GM10847 (cell line): ENCODE measurements around the gene PRICKLE2.

Source experiments
- POLR2A ChIP-seq: IDR thresholded peaks from 2 replicates; pipeline ENCODE4 v1.6.1; 2011; ENCODE audit not compliant: insufficient read length; ENCODE audit errors: extremely low read depth

The PRICKLE2 gene

DNA sequence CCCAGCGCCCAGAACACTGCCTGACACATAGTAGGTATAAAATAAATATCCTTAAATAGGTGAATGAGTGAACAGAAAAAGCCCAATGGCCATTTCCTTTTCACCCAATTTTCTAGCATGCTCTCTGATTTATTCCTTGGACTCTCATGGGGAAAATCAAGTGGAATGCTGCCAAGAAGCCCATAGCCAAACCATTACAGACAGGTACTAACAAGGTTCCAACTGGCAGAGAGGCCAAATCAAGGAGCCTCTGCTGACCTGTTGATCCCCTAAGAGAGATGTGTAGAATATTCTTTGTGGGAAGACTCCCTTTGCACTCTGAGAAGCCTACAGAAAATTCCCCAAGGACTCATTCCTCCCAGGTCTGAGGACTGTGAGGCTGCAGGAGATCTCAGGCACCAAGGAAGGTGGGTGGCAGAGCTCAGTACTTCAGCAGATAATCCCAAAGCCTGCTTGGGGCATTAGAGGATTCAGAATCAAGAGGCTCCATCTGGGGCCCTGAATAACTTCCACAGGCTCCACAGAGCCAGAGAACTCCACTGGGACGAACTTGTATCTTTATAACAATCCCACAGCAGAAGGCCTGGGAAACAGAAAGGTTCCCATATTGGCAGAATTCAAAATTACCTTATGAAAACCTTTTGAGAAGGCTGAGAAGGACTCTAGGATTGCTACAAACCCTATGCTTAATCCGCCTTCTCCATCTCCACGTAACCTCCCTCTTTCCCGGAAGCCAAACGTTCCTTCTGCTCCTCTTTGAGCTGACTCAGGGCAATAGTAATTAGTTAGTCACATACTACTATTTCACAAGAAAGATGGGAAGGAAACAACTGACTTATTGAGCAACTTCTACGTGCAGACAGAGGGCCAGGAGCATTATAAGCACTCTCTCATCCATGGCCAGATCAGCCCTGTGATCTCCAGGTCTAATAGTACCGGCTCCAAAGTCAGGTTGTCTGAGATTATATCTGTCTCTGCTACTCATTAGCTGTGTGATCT, 34.5 kb downstream of the PRICKLE2 start:
- TF ChIP-seq POLR2A, result no peak

DNA sequence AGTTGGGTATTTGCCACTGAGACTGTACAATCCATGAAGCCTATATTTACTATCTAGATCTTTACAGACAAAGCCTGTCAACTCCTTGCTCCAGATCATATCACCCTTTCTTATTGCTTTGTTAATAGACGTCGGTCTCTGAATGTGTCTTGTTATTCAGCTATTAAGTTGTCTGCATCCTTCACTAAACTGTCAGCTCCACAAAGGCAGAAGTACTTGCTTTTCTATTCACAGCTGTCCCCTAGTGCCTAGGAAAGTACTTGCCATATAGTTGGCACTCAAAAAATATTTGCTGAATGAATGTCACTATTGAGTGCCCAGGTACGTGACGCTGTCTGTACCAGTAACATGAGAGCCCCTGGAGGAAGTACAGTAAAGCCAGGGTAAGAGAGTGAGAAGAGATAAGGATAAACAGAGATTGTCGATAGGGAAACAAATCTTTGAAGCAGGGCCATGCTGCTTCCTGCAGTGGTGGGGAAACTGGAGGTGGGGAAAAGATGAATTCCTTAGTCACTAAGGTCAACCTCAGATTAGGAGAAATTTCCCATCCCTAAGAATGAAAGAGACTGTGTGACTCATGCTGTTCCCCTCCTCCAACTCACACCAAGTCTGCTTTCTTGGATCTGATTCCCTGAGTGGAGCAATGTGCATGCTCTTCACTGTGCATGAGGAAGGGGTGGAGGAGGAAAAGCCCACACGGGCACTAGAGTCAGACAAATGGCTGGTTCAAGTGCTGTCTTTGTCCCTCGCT, 36.3 kb downstream of the PRICKLE2 start:
- no peak for TF ChIP-seq POLR2A

DNA sequence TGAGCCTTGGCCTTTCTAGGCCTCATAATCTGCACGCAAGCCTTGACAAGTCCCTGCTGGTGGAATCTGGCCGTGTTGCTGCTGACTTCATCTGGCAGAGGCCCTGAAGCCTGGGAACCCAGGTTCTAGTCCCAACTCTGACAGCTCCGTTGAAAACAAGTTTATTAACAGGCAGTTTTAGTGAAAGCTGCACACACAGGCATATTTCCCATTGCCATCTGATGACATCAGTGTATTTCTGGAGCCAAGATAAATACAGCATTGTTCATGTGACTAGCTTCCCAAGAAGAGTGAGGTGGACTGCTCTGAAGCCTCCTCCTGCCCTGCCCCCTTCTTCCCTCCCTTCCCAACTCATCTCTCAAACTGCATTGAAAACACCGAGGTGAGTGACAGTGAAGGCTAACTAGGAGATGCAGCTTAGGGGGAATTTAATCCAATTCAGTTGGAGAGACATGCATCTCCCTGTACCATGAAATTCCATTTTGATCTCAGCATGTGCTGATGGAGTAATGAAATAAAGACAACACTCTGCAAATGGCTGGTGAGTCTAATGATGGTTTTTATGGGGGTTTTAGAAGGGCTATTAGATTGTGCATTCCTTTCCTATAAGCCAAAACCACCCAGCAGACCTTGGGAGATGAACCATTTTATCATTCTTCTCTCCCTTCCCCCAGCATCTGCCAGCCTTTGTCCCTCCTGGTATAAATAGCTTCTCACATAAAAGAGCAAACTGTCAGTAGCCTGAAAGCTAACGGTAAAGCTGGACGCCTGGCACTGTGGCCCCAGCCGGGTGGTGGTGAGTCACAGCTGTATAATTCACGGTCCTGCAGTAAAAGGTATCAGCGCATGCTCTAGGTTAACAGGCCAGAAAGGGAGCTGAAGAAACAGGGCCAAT, 38.0 kb downstream of the PRICKLE2 start:
- TF ChIP-seq POLR2A, result no peak

DNA sequence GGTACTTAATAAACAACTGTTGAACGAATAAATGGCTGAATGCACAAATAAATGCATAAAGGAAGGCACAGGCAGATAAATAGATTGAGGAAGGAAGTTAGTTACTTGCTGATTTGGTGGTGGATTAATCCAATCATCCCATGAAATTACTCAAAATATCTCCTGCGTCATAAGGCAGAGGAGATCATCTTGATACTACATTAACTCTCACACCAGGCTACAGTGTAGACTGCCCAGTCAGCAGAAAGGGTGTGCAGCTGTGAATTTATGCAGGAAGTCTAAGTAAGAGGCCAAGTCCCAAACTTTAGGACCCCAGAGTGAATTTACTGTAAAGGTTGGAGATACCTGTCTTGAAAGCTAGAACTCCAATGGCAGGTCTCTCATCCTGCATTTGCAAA, 38.6 kb downstream of the PRICKLE2 start:
- no peak for TF ChIP-seq POLR2A

DNA sequence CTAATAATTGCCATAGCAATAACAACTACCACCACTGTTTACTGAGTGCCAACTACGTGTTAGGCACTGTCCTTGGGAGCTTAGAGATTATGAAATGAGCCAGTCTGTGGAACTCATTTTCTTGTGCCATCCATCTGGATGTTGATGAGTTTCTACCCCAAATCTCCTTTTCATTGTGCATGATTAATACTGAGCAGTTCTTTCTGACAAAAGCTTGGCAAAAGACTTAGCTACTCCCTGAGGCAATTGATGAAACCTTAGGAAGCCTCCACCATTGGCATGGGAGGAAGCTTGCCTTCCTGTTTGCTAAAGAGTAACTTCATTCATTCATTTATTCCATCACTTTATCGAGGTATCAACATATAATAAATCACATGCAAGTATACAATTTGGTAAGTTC, 39.8 kb downstream of the PRICKLE2 start:
- TF ChIP-seq POLR2A, result no peak

DNA sequence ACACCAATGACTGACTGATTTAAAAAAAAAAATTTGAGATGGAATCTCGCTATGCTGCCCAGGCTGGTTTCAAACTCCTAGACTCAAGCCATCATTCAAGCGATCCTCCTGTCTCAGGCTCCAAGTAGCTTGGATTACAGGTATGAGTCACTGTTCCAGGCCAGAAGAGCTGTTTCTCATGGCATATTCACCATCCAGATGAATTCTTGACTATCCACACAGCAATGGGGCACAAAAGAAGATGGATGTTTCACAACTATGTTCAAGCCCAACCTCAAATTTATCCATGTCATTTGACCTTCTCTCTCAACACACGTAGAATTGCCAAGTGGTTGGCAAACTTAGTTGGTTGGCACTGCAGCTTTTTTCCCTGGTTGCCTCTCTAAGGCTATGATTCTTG, 40.6 kb downstream of the PRICKLE2 start:
- no peak for TF ChIP-seq POLR2A

DNA sequence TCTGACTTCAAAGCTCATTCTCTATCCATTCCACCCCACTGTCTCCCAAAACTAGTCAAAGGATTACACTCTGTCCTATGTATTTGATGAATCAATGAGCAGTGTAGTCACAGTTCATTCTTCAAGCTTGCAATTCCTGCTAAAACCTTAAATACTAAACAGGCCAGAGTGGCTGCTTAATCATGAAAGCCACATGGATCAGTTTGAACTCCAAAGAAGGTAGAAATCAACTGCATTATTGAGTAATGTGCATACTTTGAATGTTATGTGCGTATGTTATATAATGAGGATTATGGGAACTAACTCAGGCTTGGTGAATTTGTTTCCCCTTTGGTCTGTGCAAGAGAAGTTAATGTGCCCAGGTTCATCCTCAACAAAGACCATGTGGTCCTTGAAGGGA, 45.4 kb downstream of the PRICKLE2 start:
- no peak for TF ChIP-seq POLR2A

DNA sequence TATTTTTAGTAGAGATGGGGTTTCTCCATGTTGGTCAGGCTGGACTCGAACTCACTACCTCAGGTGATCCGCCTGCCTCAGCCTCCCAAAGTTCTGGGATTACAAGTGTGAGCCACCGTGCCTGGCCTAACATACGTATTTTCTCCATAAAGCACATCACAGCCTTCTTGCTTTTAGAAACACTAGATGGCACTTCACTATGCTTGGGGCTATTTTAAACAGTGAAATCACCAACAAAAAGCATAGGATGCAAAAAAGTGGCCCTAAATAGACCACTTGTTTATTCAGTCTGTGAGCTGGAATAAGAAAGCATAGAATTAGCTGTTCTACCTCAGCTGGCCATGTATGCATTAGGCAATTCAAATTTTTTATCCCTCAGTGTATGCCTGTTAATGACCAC, 46.0 kb downstream of the PRICKLE2 start:
- no peak for TF ChIP-seq POLR2A

DNA sequence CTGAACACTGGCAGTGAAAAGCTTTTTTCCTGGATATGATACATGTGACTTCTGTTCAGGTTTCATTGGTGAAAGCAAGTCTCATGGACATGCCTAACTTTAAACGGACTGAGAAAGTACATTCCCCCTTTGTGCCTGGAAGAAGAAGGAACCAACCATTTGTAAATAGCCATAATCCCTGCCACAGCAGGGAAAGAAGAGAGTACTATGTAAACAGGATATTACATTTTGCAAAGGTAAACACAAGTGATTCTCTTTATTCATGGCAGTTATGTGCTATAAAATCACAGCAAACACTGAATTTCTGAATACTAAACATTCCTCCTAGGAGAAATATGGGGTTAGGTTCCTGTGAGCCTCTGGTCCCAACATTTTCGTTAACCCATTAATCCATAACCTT, 46.8 kb downstream of the PRICKLE2 start:
- no peak for TF ChIP-seq POLR2A

DNA sequence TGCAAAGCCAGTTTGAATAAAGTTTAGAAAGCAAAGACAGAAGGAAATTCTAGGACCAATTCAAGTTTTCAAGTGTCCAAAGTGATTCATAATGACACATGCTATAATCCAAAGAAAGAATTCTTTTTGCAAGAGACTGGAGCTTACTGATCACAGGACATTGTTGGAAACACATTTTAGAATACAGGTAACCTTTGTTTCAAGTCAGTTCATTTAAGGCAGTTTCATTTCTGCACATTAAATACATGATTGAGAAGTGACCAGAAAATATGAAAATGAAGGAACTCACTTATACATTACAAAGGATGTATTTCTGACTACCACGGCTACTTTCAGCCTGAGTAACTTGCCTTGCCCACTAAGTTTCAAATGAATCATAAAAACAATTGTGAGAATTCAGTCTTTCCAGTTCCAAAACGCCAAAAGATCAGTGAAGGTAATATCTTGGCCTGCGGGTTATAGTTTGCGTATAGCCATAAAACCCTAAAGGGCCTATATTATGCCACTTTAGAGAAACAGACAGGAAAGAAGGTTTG, 48.7 kb downstream of the PRICKLE2 start:
- no peak for TF ChIP-seq POLR2A

DNA sequence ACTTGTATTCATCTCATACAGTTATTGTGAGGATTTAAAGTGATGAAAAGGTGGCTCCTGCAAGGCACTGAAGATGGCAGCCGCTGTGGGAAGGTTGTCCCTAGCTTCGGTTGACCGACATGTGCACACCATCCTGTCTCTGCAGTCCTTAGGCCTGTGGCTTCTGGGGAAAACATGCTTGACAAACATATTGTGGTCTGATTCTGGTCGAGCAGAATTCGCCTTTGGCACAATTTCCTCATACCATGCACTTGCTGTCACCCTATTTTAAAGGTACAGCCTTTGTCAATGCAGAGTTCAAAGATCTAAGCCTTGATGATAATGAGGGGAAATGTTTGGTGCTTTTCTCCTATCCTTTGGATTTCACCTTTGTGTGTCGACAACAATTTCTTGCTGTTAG, 50.9 kb downstream of the PRICKLE2 start:
- TF ChIP-seq POLR2A, result no peak

DNA sequence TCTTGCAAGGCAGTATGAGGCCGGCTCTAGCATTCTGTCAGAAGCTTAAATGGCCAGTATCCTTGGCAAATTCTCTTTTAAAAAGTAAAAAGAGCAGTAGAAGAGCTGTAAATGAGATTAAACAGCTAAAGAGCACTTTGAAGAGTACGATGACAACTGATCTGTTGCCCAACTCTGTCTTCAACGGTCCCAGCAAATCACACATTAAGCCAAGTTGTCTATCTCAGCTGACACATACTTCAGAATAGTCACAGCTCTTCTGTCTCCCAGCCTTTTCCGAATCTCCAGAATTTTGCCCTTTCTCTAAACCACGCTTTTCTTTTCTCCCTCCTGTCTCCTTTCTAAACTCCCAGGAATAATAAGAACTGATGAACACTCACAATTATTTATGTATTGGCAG, 51.7 kb downstream of the PRICKLE2 start:
- no peak for TF ChIP-seq POLR2A

DNA sequence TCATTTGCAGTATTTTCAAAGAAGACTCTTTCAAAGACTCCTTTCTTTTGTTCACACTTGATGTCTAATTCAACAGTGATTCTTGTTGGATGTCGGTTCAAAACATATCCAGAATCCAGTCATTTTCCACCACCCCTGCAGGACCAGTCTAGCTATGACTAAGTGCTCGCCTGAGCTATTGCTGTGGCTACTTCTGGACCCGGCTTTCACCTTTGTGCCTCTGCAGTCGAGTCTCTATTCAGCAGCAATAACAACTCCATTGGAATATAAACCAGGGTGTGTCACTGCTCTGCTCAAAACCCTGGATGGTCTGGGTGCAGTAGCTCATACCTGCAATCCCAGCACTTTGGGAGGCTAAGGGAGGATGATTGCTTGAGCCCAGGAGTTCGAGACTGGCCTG, 55.0 kb downstream of the PRICKLE2 start:
- no peak for TF ChIP-seq POLR2A

DNA sequence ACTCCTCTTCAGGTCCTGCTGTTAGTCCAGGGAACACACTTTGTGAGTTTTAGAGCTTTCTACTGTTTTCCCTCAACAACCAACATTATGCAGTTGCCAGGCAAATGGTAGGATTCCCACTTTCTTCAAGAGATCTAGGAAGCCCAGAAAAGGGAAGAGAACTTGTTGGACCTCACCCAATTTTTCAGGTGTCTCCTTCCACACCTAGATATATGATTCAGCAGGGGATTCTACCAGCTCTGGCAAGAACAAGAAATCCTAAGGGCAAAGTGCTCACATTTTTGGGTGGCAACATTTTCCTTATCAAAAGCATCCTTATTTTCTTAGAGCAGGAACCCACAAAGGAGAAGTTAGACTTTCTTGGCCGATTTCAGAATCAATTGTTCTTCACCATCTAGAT, 57.4 kb downstream of the PRICKLE2 start:
- no peak for TF ChIP-seq POLR2A

DNA sequence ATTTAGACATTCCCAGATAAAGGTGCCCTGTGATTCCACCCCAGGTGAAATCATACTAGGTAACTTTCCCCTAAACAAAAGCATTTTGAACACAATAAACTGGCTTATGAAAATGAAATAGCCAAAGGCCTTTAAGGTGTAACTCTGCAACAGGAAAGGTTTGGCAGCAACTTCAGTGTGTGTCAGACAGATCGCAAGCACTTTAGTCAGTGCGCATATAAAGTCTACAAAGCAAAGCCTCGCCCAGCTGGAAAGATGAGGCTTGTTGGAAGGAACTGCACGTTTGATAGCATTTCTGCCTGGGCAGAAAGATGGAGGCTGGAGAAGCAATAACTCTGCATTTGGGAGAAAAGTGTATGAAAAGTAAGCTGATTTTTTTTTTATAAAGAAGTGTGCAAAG, 57.9 kb downstream of the PRICKLE2 start:
- no peak for TF ChIP-seq POLR2A

DNA sequence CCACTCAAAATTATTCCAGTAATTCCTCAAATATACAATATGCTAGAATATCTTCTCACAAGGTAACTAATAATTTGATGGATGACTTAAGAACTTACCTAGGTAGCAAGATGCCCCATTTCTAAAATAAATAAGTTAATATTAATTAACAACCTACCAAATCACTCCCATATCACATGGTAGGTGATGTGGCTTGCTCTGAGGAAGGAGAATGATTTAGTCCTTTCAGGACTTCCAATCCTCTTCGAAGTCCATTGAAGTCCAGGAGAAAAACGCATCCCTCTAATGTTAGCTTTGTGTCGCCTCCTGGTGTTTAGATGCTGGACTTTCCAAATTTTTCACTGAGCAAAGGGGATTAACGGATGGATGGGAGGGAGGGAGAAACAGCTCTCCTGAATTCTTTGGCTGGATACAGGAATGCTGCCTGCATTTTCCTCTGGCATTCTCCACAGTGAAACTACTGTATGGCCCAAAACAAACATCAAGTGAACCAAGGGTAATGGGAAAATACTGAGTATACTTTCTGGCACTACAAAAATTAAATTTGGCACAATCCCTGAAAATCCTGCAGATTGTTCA, 58.6 kb downstream of the PRICKLE2 start:
- TF ChIP-seq POLR2A, result no peak
